HL-60 (cell line): ENCODE measurements around the gene TADA2B.

ENCODE experiments used
- POLR2AphosphoS5 ChIP-seq: IDR thresholded peaks from 2 replicates; pipeline ENCODE4 v1.6.1; 2012; ENCODE audit warnings: low read depth
- REST ChIP-seq: IDR thresholded peaks from 2 replicates; pipeline ENCODE4 v1.6.1; 2012; ENCODE audit warnings: low read depth; ENCODE audit not compliant: insufficient replicate concordance
- TF ChIP-seq, protein P1 (sequence below): IDR thresholded peaks from one replicate; pipeline ENCODE4 v1.5.1; 2011; ENCODE audit warnings: low read length, control low read depth, inconsistent platforms; ENCODE audit not compliant: insufficient read depth

DNA sequence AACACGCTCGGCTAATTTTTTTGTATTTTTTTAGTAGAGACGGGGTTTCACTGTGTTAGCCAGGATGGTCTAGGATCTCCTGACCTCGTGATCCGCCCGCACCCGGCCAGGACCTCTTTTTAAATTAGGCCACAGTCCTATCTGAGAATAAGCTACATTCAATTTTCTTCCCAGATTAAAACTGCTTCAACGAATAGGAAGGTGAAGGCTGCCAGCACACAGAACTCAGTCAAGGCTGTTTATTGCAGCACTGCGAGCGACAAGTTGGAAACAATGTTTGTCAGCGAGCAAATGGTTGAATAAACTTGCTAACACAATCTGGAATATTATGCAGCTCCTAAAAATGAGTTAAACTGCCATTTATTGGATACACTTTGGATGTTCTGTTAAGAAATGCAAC lies 22.8 kb downstream of the TADA2B start:
- TF ChIP-seq, protein P1, sequence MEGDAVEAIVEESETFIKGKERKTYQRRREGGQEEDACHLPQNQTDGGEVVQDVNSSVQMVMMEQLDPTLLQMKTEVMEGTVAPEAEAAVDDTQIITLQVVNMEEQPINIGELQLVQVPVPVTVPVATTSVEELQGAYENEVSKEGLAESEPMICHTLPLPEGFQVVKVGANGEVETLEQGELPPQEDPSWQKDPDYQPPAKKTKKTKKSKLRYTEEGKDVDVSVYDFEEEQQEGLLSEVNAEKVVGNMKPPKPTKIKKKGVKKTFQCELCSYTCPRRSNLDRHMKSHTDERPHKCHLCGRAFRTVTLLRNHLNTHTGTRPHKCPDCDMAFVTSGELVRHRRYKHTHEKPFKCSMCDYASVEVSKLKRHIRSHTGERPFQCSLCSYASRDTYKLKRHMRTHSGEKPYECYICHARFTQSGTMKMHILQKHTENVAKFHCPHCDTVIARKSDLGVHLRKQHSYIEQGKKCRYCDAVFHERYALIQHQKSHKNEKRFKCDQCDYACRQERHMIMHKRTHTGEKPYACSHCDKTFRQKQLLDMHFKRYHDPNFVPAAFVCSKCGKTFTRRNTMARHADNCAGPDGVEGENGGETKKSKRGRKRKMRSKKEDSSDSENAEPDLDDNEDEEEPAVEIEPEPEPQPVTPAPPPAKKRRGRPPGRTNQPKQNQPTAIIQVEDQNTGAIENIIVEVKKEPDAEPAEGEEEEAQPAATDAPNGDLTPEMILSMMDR: no peak
- TF ChIP-seq POLR2AphosphoS5 (no peak), REST (no peak)
